ENCODE measurements around the gene WFIKKN2. TPM values are rescaled to one million over a fixed set of nuclear protein-coding genes. Genes with fewer than 3 reads are reported as not detected.

The WFIKKN2 gene
- total and polyA plus RNA-seq, 10 of the 15 experiments (the other 5 are each of a cell fraction or from before 2014, with no cell fraction given) = 0.06 TPM; not detected in 9

GRCh38 chr17:50785946-50786570 is 49.3 kb upstream of the WFIKKN2 start:
- ChIA-PET RAD21 (ENCODE audit: unreplicated experiment) (no interaction called here), SMC1A (ENCODE audit: uncharacterized antibody, unreplicated experiment) (interaction anchor here (1.0 to 3.9 kb wide), 3 partner anchors 30 to 56 kb away, joined by 3 to 17 read pairs (median 8); no protein-coding TSS in a partner anchor), CTCF (interaction anchor here (1.2 to 6.3 kb wide), 4 partner anchors 10 to 240 kb away, joined by 3 to 84 read pairs (median 3); no protein-coding TSS in a partner anchor), POLR2A (no interaction called here)
- no peak for ATAC-seq
- FAIRE-seq = no peak
- Histone ChIP-seq H3K9me3 (replicated peaks; ENCODE audit: control insufficient read depth, insufficient read depth, low read length) (no peaks in the 10 kb centered on the region), H4K20me1 (ENCODE audit: control insufficient read depth, insufficient read depth) (no peaks in the 10 kb centered on the region), H3K36me3 (ENCODE audit: control insufficient read depth in 2 of 2, insufficient read depth in 2 of 2, low read length in 1 of 2) (no peaks in the 10 kb centered on the region), H3K27me3 (replicated peaks in 1 of 2; ENCODE audit: control insufficient read depth in 2 of 2, insufficient read depth in 2 of 2, low read length in 1 of 2) (no peaks in the 10 kb centered on the region), H3K9ac (ENCODE audit: control insufficient read depth, insufficient read depth, low read length) (no peak overlapping the region), H3K4me2 (ENCODE audit: control insufficient read depth, insufficient read depth) (no peak overlapping the region), H3K27ac (ENCODE audit: control insufficient read depth, insufficient read depth) (no peak overlapping the region), H2AFZ (ENCODE audit: control insufficient read depth, low read depth, low read length) (no peak overlapping the region), H3K79me2 (ENCODE audit: control insufficient read depth, insufficient read depth, low read length) (no peaks in the 10 kb centered on the region), H3K4me1 (ENCODE audit: control insufficient read depth, insufficient read depth, low read length) (no peaks in the 10 kb centered on the region; the same call in 1 of the 2 replicates), H3K4me3 (no peak overlapping the region)
- TF ChIP-seq IRF4 (IDR thresholded peaks at IDR 0.05; ENCODE audit: low read depth, low read length) = no peak
- TF ChIP-seq DPF2 (IDR thresholded peaks at IDR 0.05) = no peak
- no peak for TF ChIP-seq ZNF622 (IDR thresholded peaks at IDR 0.05)
- TF ChIP-seq ZNF274 (IDR thresholded peaks at IDR 0.05; ENCODE audit: insufficient read depth, insufficient read length) = no peak
- no peak for TF ChIP-seq EZH2 (IDR thresholded peaks at IDR 0.05; ENCODE audit: borderline replicate concordance, control insufficient read depth, low read depth, low read length)
- no peak for TF ChIP-seq WRNIP1 (IDR thresholded peaks at IDR 0.05; ENCODE audit: borderline replicate concordance, low read depth, low read length)
- TF ChIP-seq TCF3 (IDR thresholded peaks at IDR 0.05; ENCODE audit: borderline replicate concordance, insufficient read depth, low read depth, low read length) = no peak
- TF ChIP-seq SKIL (IDR thresholded peaks at IDR 0.05; ENCODE audit: low read depth, poor library complexity, severe bottlenecking) = no peak
- TF ChIP-seq CHD4 (IDR thresholded peaks at IDR 0.05) = no peak
- no peak for TF ChIP-seq FOXK2 (IDR thresholded peaks at IDR 0.05)
- no peak for TF ChIP-seq KDM1A (IDR thresholded peaks at IDR 0.05; ENCODE audit: borderline replicate concordance)
- TF ChIP-seq PKNOX1 (IDR thresholded peaks at IDR 0.05) = no peak
- TF ChIP-seq TARDBP (IDR thresholded peaks at IDR 0.05; ENCODE audit: borderline replicate concordance) = no peak
- TF ChIP-seq ATF7 (IDR thresholded peaks at IDR 0.05; ENCODE audit: low read depth) = no peak
- TF ChIP-seq BMI1 (IDR thresholded peaks at IDR 0.05; ENCODE audit: borderline replicate concordance) = no peak
- TF ChIP-seq ATF3 (IDR thresholded peaks at IDR 0.05; ENCODE audit: borderline replicate concordance, extremely low read depth, low read depth, low read length) = no peak
- TF ChIP-seq NR2C1 (IDR thresholded peaks at IDR 0.05) = no peak
- TF ChIP-seq SUZ12 (IDR thresholded peaks at IDR 0.05; ENCODE audit: unreplicated experiment) = no peak
- in situ Hi-C loops (cut with MboI) = loop anchor here (10.0 kb wide), 1 partner anchor 169 kb away; no protein-coding TSS in a partner anchor
- intact Hi-C loops (cut with micrococcal nuclease; ENCODE audit: unreplicated experiment) = no loop called here
- 52% methylated on average over 9 of the region's 9 CpGs for WGBS (ENCODE audit: insufficient coverage, insufficient replicate concordance, low lambda C conversion rate, missing lambda C conversion rate)
- DNase-seq (ENCODE audit: low read depth, low spot score) = no peak
- BruUV-seq (replicated peaks) = no TSS peak

Data from GM12878 (cell line).